SKM-1 treated with dmso at 0.1 percent for 144 hours (cell line): ENCODE measurements around the gene MTHFR.

Experiments used
- DNase-seq: peaks from one replicate; lab custom pipeline; 2025; ENCODE audit not compliant: unreplicated experiment; lab: John Stamatoyannopoulos, UW

MTHFR gene

DNA sequence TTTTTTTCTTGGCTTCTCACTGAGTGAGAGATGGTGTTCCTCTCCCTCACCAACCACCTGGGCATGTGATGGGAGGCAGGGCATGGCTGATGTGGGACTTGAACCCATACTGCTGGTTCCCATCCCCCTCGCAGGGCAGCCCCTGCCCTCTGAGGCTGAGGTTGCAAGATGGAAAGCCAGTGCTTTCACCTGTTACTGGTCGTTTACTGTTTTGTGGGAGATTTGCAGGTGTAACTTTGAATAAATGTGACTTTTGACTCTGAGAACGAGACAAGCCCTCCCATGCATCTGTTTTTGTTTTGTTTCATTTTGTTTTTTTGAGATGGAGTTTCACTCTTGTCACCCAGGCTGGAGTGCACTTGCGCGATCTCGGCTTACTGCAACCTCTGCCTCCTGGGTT, 22.2 kb downstream of the MTHFR start:
- no peak for DNase-seq

DNA sequence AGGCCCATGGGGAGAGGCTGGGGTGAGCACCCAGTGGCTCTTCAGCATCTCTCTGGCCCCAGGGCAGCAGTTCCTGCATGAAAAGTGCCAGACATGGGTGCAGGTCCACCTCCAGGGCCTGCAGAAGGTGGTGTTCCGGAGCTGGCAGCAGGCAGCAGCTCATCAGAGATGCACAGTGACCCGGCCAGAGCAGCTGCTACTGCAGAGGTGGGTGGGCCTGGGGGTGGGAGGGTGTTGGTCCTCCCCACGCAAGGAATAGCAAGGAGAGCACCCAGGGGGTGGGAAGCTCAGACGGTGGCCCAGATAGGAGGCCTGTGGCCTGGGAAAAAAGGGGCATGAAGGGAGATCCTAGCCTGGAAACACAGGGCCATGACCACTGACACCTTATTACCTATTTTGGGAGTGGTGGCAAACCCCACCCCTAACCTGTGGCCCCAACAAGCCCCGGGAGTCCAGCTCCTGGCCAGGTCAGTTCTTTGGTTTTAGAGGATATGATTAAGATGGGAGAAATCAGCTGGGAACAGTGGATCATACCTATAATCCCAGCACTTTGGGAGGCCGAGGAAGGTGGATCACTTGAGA, 23.5 kb downstream of the MTHFR start:
- DNase-seq = no peak

DNA sequence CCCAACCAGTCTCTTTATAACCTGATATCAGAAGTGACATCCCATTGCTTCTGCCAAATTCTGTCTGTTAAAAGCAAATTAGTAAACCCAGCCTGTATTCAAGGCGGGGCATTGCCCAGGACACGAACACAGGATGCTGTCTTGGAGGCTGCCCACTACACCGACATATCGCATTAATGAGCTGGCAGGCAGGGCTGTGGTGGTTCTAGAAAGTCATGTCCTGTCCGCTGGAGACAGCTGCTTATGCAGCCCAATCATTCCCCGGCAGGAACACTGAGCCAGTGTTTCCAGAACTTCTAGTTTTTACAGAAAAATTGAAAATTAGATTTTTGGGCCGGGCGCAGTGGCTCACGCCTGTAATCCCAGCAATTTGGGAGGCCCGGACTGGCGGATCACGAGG, 24.5 kb downstream of the MTHFR start:
- DNase-seq = no peak

DNA sequence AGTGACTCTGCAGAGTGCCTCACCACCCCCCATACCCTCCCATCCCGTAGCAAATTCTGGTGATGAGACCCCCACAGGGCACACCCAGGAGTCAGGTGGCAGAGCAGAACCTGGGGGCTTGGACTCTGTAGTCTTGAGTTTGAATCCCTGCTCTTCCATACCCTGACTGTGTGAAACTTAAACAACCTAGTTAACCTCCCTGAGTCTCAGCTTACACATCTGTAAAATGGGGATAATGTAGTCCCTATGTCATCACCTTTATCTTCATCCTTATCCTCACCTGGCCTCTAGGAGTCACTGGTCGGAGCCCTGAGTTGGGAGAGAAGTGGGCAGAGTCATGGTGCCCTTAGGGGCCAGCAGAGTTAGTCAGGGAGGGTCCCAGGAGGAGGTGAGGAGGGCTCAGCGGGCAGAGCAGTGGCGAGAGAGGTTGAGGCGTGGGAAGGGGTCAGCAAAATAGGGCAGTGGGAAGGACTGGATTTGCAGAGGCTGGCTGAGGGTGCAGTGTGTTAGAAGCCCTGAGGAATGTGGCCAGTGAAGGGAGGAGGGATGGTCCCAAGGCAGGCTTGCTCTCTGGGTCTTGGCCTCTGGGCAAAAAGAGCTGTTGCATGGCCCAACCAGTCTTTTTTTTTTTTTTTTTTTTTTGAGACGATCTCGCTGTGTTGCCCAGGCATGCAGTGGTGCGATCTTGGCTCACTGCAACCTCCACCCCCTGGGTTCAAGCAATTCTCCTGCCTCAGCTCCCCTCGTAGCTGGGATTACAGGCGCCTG, 25.2 kb downstream of the MTHFR start:
- no peak for DNase-seq

DNA sequence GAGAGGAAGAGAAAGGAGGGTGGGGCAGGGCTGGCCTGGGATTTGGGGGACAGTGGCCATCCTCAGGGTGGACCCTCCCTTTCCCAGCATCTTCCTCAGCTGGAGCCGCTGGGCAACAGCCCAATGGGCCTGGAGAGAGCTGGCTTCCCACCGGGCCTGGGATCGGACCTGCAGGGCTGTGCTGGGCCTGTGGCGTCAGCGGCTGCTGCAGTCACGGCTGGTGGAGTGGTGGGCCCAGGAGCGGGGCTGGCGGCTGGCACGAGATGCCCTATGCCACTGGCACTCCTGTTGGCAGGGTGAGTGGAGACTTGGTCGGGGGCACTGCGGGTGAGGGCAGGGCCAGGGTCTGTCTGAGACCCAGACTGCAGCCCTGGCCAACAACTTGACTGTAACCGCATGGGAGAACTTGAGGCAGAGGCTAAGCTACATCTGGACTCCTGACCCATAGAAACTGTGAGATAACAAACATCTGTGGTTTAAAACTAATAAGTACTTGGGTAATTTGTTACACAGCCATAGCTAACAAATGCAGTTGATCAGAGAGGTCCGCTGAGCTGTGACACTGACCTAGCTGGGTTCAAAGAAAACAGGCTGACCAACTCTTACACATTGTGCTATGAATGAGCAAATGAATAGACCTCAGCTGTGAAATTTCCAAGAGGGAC, 25.9 kb downstream of the MTHFR start:
- no peak for DNase-seq

DNA sequence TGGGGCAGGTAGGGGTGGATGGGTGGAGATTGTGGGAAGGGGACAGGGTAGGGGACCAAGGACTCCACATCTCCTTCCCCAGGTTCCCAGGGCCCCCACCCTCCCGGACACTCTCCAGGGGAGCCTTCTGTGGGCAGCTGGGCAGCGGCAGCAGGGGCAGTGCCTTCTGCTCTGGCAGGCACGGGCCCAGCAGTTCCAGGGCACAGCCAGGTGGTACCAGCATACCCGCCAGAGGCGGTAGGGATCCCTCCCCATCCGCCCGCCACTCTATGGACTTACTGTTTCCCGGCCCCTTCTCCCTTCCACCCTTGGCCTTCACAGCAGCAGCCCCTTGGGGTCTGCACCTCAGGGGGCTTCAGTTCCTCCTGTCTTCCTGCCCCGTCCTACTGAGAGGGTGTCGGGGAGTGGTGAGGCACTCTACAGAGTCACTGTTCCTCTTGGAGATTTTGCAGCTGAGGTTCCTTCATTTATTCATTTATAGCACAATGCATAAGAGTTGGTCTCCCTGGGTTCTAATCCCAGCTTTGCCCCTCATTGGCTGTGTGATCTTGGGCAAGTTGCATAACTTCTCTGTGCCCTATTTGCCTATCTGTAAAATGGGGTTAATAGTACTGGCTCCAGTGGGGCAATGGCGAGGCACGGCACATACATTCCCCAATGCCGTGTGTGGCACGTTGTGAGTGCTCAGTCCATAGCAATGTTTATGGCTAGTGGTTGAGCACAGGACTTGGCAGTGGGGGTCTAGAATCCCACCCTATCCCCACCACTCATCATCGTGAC, 26.7 kb downstream of the MTHFR start:
- DNase-seq = no peak

DNA sequence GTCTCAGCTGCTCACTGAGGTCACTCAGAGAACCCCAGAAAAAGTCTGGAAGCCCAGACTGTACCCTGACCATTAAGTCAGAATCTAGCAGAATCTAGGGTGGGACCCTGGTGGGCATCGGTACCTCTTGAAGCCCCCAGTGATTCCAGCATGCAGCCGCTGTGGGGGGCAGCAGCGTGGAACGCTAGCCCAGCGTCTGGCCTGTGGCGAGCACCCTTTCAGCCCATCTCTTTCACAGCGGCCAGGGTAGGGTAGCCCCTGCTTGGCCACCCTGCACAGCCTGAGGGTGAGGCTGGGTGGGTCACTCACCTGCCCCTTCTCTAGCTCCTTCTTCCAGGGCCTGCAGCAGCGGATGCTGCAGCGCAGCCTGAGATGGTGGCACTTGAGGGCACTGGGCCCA, 27.4 kb downstream of the MTHFR start:
- DNase-seq = no peak

DNA sequence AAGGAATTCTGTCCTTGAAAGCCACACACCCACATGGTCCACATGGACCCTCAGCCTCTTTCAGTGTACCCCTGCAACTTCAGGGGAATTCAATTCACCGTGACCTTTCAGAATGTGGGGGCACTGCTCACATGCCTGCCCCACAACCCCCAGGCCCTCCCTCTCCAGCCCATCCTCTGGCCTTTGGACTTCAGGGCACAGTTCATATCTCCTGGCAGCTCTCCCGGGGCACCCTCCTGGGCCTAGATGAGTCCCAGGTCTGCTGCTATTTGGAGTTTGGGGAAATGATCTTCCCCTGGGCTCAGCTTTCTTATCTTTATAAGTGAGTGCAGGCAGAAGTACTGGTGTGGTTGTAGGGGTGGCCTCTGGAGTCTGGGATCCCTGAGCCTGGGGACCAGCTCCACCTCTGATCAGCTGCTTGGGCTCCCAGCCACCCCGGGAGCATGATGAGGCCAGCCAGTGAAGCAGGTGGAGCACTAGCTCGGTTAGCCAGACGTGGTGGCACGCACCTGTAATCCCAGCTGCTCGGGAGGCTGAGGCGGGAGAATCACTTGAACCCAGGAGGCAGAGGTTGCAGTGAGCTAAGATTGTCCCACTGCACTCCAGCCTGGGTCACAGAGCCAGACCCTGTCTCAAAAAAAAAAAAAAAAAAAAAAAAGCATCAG, 28.0 kb downstream of the MTHFR start:
- no peak for DNase-seq

DNA sequence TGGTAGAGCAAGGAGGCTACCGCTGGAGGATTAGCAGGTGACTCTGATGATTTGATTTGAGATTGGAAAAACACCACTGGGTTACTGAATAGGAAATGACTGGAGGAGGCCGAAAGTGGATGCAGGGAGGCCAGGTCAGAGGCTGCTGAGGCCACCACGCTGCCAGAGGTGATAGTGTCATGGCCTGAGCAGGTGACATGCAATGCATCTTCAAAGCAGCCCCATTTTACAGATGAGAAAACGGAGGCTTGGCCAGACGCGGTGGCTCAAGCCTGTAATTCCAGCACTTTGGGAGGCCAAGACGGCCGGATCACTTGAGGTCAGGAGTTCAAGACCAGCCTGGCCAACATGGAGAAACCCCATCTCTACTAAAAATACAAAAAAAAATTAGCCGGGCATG, 31.0 kb downstream of the MTHFR start:
- DNase-seq = no peak

DNA sequence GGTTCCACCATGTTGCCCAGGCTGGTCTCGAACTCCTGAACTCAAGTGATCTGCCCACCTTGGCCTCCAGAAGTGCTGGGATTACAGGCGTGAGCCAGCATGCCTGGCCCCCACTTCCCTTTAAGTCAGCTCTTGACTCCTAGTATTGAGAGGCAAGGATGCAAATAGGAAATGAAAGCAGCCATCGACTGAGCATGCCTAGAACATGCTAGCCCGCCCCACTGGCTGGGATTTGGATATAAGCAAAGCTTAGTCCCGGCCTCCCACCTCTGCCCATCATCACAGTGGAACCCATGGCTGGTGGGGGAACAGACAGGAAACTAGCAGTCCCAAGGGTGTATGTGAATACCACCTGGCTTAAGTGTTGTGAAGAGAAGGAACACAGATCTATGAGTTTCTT, 33.3 kb downstream of the MTHFR start:
- no peak for DNase-seq

DNA sequence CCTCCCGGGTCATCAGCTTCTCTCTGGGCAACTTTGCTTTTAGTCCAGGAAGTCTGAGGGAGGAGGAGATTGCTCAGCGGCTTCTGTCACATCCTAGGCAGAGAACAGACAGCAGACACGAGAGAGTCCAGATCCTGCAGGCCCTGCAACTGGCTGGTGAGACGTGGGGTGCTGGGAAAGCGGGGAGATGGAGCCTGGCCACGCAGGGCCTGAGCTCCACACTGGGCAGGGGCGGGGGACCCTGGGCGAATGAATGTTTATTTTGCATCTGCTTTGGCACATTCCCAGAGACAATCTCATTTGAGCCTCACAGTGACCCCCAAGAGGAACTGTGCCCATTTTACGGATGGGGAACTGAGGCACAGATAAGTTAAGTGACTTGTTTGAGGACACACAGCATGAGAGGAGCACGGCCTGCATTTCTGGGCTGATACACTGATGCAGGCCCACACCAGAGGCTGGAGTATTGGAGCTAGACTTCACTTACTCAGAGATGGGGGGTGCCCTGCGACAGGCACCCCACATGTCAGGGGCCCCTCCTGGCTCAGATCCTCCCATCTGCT, 34.2 kb downstream of the MTHFR start:
- no peak for DNase-seq

DNA sequence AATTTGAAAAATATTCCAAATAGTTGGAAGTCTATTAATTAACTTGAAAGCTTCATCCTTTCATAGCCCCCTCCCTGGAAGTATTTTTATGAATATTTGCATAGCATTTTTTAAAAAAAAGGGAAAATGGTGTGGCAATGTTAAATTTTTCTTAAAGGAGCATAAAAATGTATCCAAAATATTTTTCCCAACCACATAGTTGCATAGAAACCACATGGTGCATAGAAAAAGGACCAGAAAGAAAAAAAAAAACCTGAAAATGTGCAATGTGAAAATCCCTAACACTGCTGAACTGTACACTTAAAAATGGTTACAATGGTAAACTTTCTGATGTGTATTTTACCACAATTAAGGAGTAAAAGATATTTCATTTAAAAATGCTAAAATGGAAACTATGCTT, 35.8 kb downstream of the MTHFR start:
- no peak for DNase-seq

DNA sequence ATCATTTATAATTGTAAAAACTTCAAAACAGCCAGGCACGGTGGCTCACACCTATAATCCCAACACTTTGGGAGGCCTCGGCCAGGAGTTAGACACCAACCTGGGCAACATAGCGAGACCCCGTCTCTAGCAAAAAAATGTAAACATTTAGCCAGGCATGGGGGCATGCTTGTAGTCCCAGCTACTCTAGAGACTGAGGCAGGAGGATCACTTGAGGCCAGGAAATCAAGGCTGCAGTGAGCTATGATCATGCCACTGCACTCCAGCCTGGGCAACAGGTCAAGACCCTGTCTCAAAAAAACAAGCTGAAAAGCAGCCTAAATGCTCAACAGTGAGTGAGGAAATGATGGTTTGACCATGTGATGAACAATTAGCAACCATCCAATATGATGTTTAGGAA, 36.5 kb downstream of the MTHFR start:
- no peak for DNase-seq

DNA sequence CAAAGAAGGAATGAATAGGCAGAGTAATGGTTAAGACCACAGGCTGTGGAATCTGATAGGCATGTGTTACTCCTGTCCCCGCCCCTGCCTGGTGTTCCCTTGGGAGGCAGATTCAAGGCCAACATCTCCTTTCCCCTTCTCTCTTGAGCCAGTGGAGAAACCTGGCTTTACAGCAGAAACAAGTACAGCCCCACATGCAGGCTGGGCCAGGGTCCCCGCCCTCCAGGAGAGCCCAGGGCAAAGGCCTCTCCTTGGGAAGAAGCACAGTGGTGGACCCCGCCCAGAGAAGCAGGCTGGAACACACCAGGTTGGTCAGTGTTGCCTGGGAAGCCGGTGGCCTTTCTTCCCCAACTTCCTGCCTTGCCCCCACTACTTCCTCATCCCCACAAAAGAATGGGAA, 36.9 kb downstream of the MTHFR start:
- no peak for DNase-seq

DNA sequence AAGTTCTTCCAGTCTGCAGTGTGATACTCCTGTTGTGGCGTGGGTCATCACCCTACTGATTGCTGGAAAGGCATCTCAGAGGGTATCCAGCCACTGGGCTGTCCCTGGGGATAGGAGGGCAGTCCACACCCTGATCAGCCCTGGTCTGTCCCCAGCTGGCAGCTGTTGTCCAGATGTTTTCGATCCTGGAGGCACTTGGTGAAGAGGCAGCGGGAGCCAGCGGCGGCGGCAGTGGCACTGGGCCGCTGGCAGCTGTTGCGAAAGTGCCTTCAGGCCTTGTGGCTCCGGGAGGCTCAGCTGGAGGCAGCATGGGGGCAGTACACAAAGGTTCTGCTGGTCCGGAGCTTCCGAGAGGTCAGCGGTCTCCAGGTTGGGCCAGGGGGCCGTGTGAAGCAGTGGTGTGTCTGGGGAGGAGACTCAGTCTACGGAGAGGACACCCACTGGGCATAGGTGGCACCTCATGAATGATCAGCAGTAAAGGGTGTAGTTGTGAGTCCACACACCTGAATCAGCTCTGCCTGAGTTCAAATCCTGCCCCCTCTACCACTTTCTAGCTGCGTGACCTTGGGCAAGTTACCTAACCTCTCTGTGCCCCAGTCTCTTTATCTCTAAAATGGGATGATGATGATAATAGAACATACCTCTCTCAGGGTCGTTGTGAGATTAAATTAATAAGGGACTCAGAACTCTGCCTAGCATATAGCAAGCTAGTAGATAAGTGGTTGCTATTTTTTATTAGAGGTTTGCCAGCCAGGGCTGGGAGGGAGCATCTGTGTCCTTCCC, 37.7 kb downstream of the MTHFR start:
- no peak for DNase-seq

DNA sequence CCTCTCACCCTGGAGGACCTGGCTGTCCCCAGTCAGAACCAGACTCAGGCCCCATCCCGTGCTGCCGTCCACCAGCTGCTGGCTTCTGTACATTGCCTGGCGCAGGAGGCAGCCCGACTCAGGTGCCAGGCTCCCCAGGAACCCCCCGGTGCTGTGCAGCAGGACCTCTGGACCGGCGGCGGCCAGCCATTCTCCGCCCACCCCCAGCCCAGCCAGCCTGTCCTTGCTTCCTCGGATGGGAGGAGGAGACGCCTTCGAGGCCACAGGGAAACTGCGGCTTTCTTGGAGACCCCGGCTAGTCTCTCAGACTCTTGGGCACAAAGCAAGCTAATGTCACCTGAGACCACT, 39.4 kb downstream of the MTHFR start:
- DNase-seq = no peak

DNA sequence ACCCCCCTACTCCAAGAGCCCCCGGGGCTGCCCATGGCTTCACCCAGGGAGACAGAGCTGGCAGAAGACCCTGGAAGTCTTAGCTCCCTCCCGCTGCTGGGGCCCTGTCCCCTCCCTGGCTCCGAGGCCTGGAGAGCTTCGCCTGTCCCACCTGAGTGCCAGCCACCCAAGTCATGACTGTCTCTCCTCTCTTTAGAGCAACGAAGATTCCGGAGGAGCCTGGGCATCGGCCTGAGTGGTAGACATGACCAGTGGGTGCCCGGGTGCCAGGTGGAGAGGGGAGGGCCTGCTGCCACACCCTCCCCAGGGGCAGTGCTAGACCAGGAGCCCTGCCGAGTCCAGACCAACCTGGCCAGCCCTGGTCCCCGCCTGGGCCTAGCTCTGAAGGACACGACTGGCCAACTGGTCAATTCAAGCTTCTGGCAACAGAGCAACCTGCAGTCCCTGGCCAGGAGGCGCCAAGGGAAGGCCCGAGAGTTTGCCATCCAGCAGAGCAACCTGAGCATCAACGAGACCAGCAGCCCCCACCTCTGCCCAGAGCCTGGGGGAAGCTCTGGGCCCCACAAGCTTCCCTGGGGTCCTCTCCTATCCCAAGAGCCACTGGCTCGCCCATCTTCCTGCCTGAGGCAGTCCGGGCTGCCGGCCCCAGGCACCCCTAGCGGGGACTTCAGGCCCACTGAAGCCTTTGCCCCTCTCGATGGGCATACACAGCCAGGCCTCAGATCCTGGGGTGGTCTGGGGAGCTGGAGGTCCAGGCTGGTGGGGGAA, 39.9 kb downstream of the MTHFR start:
- no peak for DNase-seq

DNA sequence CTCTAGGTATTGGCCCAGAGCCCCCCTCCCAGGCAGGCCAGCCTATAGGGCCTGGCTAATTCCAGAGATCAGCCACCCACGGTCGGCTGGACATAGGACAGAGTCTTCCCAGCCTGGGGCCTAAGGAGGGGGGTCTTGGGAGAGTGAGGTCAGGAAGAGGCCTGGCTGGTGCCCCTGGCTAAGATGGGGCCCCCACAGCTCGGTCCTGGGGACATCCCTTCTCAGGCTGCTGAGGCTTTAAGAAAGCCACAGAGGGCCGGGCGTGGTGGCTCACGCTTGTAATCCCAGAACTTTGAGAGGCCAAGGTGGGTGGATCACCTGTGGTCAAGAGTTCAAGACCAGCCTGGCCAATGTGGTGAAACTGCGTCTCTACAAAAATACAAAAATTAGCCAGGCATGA, 41.2 kb downstream of the MTHFR start:
- no peak for DNase-seq

DNA sequence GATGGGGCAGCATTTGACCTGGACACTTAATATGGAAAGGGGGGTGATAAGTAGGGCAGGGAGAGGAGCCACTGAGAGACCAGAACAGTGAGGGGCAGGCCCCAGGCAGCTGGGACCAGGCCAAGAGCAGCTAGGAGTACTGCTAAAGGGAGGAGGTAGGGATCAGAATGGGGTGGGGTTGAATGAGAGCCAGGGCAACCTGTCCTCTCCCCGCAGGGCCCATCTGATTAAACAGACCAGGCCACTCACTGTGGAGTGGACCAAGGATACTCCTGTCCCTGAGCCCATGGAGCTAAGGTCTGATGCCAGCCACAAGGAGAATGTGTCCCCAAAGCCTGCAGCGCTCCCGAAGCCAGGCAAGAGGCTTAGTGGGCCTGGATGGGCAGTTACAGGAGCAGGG, 41.6 kb downstream of the MTHFR start:
- no peak for DNase-seq
